Thymus (tissue), 11 donors: ENCODE data around the gene KCNIP1. TPM values are rescaled to one million over a fixed set of nuclear protein-coding genes. Genes with fewer than 3 reads are reported as not detected.

Source experiments
- DNase-seq, 9 donors: peaks; one replicate each; pipeline ENCODE4 v3.0.0-alpha.2; 2013; ENCODE audit warnings: low spot score in 9 of 9, low read depth in 6 of 9, missing footprints in 1 of 9
- H3K27ac ChIP-seq, 2 donors: one replicate each; pipeline ENCODE4 v1.5.1; 2013; ENCODE audit warnings: control low read depth in 1 of 2, low read depth in 1 of 2, low read length in 1 of 2, mild to moderate bottlenecking in 1 of 2, moderate library complexity in 1 of 2
- H3K27me3 ChIP-seq, 2 donors: one replicate each; pipeline ENCODE4 v1.5.1; 2013; ENCODE audit warnings: low read length in 1 of 2; ENCODE audit not compliant: control insufficient read depth in 2 of 2, insufficient read depth in 1 of 2
- H3K36me3 ChIP-seq, 2 donors: one replicate each; pipeline ENCODE4 v1.5.1; 2013; ENCODE audit warnings: low read length in 1 of 2, mild to moderate bottlenecking in 1 of 2, moderate library complexity in 1 of 2; ENCODE audit not compliant: control insufficient read depth in 2 of 2, insufficient read depth in 2 of 2
- H3K4me1 ChIP-seq, 2 donors: one replicate each; pipeline ENCODE4 v1.5.1; 2013; ENCODE audit warnings: low read length in 2 of 2; ENCODE audit not compliant: control insufficient read depth in 2 of 2, insufficient read depth in 2 of 2
- H3K4me3 ChIP-seq, 2 donors: one replicate each; pipeline ENCODE4 v1.5.1; 2013; ENCODE audit warnings: low read length in 2 of 2, control low read depth in 1 of 2, mild to moderate bottlenecking in 1 of 2
- H3K9me3 ChIP-seq, 2 donors: one replicate each; pipeline ENCODE4 v1.5.1; 2013; ENCODE audit warnings: low read length in 1 of 2, mild to moderate bottlenecking in 1 of 2; ENCODE audit not compliant: control insufficient read depth in 2 of 2, insufficient read depth in 1 of 2
- WGBS: extraction: QIAGEN DNeasy Blood & Tissue Kit; methylation state at CpG from one replicate; pipeline ENCODE4 v1.1.7; 2013; 5-methylcytosine and 5-hydroxymethylcytosine counted together
- polyA plus RNA-seq: library from polyadenylated mRNA; stranded (reverse); fragments of 200-250 nt; gene quantifications from one replicate; pipeline ENCODE4 v1.2.3, GENCODE V29; 2013
- total RNA-seq: library from RNA; stranded (reverse); fragments of 120-200 nt; gene quantifications from one replicate; pipeline ENCODE4 v1.2.4, GENCODE V29; 2013
- donor health status: healthy.

Gene KCNIP1
- total and polyA plus RNA-seq, 2 donors = 0.09 to 0.23 TPM

DNA sequence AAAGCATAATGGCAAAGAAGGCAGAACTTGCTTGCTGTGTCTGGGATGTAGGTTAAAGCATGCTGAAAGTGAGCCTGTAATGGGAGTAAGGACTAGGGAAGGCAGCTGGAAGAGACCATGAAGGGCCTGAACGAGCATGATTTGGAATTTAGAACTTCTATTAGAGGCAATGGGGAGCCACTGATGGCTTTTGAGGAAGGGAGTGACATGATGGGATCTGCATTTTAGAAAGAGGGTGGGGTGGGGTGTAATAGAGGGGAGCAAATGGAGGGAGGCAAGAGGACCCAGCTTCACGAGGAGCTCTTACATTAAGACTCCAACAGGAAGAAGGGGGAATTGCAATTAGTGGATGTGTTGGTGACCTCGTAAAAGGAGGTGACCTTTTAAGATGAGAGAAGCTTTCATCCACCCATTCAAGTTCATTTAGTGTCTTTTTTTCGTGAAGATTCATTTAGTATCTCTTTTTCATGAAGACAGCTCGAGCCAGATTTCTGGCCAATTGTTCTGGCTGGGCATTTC is 266.1 kb downstream of the KCNIP1 start:
- DNase-seq = no peak
- no peak overlapping the region for H3K4me3 ChIP-seq
- H3K9me3 ChIP-seq = no peaks in the 10 kb centered on the region
- H3K36me3 ChIP-seq = no peaks in the 10 kb centered on the region
- peaks cover 0 to 2% of the 10 kb centered on the region in 2 donors for H3K27me3 ChIP-seq
- H3K4me1 ChIP-seq = no peaks in the 10 kb centered on the region
- H3K27ac ChIP-seq = no peak overlapping the region
- 91% methylated on average over 5 of the region's 5 CpGs for WGBS

DNA sequence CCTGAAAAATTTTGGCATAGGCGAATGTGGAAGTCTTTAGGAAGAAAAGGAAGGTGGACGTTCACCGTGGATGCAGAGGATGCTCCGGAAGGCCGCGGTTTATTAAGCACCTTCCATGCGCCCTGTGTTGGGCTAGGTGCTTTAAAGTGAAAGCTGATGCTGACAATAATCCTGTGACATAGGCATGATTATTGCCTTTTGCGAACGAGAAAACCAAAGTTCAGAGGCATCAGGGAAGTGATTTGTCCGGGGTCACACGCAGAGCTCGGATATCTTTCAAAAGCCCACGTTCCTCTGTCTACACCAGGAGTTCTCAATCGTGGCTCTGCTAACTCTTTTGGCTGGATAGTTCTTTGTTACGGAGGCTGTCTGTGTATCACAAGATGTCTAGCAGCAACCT is 267.7 kb downstream of the KCNIP1 start:
- peaks cover 0 to 2% of the 10 kb centered on the region in 2 donors for H3K27me3 ChIP-seq
- H3K36me3 ChIP-seq = no peaks in the 10 kb centered on the region
- H3K4me3 ChIP-seq = no peak overlapping the region
- H3K9me3 ChIP-seq = no peaks in the 10 kb centered on the region
- H3K27ac ChIP-seq = no peak overlapping the region
- no peak for DNase-seq
- no peaks in the 10 kb centered on the region for H3K4me1 ChIP-seq
- WGBS = 96% methylated on average over 15 of the region's 15 CpGs

DNA sequence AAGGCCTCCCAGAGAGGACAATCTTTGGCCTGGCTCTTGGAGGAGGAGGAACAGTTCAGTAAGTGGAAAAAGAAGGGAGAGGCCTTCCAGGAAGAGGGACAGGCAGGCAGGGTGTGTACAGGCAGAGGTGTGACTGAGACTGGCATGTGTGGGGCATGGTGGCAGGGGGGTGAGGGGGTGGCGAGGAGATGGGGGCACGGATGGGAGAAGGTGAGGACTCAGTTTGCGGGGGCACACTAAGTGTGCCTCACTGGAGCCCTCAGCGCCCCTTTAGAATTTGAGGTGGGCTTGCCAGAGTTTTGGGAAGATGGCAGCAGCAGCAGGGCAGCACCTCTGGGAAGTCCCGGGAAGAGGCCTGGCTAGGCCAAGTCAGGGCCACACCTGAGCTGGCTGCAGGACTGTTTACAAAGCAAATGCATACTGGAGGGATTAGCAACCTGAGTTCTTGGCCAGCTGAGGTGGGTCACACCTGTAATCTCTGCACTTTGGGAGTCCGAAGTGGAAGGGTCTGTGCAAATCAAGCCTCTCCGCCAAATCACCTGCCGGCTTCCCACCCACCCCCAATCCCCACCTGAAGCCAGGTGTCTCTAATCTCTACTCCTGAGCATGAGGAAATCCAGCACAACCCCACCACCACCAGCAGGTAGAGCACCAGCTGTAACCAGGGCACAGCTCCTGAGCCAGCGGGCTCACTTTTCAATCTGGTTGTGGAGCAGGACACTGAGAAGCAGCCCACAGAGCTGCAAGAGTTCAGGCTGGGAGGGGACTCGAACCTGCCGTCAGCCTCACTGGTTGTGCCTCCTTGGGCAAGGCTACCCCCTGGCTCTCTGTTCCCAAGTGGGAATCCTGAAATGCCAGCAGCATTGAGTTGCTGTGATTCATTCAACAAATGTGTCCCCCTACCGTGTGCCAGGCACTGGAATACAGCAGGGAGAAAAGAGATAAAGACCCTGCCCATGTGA is 269.5 kb downstream of the KCNIP1 start:
- Histone ChIP-seq H3K27me3 (peaks cover 0 to 2% of the 10 kb centered on the region in 2 donors), H3K4me1 (no peaks in the 10 kb centered on the region), H3K27ac (no peak overlapping the region), H3K4me3 (no peak overlapping the region), H3K9me3 (no peaks in the 10 kb centered on the region), H3K36me3 (no peaks in the 10 kb centered on the region)
- WGBS = 97% methylated on average over 12 of the region's 12 CpGs
- DNase-seq = no peak

DNA sequence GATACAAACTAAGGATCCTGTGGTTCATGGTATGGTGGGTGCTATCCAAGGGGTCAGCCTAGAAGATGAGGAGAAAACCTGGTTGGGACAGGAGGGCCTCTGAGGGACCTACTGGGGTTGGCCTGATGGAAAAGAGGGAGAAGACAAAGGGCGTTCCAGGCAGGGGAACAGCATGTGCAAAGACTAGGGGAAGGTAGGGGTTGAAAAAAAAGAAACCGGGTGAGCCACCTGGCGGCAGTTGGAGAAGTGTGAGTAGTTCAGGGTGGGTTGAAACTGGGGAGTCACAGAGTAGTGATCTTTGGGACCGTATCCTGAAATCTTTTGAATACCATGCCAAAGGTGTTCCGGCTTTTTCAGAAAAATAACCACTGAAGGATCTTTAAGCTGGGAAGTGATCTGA is 271.0 kb downstream of the KCNIP1 start:
- Histone ChIP-seq H3K4me3 (no peak overlapping the region), H3K36me3 (no peaks in the 10 kb centered on the region), H3K9me3 (no peaks in the 10 kb centered on the region), H3K4me1 (no peaks in the 10 kb centered on the region), H3K27me3 (no peaks in the 10 kb centered on the region), H3K27ac (no peak overlapping the region)
- 95% methylated on average over 5 of the region's 5 CpGs for WGBS
- DNase-seq = no peak

DNA sequence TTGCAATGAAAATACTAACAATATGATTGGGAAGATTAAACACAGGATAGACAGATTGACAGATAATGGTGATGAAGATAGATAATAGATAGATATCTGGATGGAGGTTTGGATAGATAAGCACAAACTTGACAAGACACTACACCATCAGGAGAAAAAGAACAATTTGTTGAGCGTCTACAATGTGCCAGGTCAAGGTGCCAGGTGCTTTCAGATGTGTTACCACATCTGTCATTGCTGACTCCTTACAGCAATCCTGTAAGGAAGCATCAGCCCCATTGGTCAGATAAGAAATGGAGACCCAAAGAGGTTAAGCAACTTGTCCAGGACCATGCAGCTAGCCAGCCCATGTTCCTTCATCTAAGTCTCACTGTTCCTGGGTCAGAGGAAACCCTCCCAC is 278.1 kb downstream of the KCNIP1 start:
- H3K4me3 ChIP-seq = no peak overlapping the region
- no peaks in the 10 kb centered on the region for H3K9me3 ChIP-seq
- H3K36me3 ChIP-seq = no peaks in the 10 kb centered on the region
- 93% methylated on average over 1 of the region's 1 CpG for WGBS
- no peaks in the 10 kb centered on the region for H3K4me1 ChIP-seq
- no peak for DNase-seq
- no peak overlapping the region for H3K27ac ChIP-seq
- H3K27me3 ChIP-seq = no peaks in the 10 kb centered on the region

GRCh38 chr5:170782438-170782837 is 278.6 kb downstream of the KCNIP1 start:
- no peak overlapping the region for H3K27ac ChIP-seq
- no peaks in the 10 kb centered on the region for H3K4me1 ChIP-seq
- no peaks in the 10 kb centered on the region for H3K9me3 ChIP-seq
- H3K4me3 ChIP-seq = no peak overlapping the region
- WGBS = 88% methylated on average over 6 of the region's 6 CpGs
- no peaks in the 10 kb centered on the region for H3K36me3 ChIP-seq
- no peaks in the 10 kb centered on the region for H3K27me3 ChIP-seq
- no peak for DNase-seq

GRCh38 chr5:170783498-170784247 is 279.9 kb downstream of the KCNIP1 start, which contains the start of gene GABRP:
GABRP (plus strand) TSS chr5:170783725; CDS start chr5:170788616, 4,891 bp downstream.
- Histone ChIP-seq H3K4me3 (no peak within 1 kb of the TSS), H3K4me1 (no peaks in the 10 kb centered on the region), H3K27me3 (no peaks in the 10 kb centered on the region), H3K27ac (no peak within 1 kb of the TSS), H3K9me3 (no peaks in the 10 kb centered on the region), H3K36me3 (no peaks in the 10 kb centered on the region)
- 92% methylated on average over 14 of the region's 14 CpGs for WGBS
- DNase-seq = no peak

DNA sequence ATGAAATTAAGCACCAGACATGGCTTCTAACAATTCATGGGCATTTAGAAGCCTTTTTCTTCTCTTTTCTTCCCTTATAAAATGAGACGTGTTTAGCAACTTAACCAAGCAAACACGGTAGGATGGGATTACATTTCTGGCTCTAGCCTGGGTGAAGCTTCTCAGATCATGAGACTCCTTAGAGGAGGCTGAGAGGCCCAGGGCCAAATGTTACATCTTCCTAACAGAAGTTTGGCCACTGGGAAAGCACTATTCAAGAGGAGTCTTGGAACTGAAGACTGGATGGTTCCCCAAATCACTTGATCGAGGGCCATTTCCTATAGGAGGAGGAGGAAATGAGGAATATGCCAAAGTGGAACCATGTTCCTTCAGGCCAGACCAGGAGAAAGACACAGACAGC is 281.6 kb downstream of the KCNIP1 start:
- Histone ChIP-seq H3K27me3 (no peaks in the 10 kb centered on the region), H3K4me1 (no peaks in the 10 kb centered on the region), H3K4me3 (no peak overlapping the region), H3K27ac (no peak overlapping the region), H3K36me3 (no peaks in the 10 kb centered on the region), H3K9me3 (no peaks in the 10 kb centered on the region)
- no peak for DNase-seq
- WGBS = 79% methylated on average over 3 of the region's 3 CpGs
